ENCODE measurements around the gene SARS1.
"Not testable (repeated sequence)": the region's sequence is repeated elsewhere in the genome, so short reads cannot be mapped to it uniquely, and the experiment has no call there.

Gene SARS1, protein sequence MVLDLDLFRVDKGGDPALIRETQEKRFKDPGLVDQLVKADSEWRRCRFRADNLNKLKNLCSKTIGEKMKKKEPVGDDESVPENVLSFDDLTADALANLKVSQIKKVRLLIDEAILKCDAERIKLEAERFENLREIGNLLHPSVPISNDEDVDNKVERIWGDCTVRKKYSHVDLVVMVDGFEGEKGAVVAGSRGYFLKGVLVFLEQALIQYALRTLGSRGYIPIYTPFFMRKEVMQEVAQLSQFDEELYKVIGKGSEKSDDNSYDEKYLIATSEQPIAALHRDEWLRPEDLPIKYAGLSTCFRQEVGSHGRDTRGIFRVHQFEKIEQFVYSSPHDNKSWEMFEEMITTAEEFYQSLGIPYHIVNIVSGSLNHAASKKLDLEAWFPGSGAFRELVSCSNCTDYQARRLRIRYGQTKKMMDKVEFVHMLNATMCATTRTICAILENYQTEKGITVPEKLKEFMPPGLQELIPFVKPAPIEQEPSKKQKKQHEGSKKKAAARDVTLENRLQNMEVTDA

DNA sequence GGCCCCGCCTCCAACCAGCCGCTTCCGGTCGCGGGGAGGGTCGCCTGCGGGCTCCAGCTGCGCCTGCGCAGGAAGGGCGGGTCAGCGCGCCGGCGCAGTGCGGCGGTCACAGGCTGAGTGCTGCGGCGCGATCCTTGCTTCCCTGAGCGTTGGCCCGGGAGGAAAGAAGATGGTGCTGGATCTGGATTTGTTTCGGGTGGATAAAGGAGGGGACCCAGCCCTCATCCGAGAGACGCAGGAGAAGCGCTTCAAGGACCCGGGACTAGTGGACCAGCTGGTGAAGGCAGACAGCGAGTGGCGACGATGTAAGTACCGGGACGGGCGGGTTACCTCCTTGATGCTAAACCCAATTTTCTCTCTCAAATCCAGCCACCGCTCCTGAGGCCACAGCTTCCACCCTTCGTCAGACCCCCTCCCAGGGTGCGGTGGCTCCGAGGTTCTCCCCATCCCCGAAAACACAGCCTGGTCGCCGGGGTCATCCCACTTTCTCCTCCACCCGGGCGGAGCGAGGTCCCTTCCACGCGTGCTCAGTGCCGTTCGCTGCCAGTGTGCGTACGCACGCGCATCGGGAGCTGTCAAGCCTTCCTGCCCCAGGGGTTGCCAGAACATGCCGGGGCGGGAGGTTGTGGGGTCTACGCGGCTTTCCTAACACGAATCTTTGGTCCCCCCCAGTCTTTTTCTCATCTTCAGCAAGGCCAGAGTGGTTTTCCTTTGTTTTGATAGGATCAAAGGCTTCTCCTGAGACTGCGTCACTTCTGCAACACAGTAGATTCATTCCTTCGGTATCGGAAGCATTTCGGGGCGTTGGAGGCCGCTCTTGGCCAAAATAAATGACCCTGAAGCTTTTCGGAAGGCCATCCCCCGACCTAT lies at the start of gene SARS1:
Gene SARS1, plus strand, starts transcription at position 95 of the 870 bp plus-strand sequence. Its CDS starts 75 bp downstream, at position 170.
- DNase-seq, result peak; percentile 89

DNA sequence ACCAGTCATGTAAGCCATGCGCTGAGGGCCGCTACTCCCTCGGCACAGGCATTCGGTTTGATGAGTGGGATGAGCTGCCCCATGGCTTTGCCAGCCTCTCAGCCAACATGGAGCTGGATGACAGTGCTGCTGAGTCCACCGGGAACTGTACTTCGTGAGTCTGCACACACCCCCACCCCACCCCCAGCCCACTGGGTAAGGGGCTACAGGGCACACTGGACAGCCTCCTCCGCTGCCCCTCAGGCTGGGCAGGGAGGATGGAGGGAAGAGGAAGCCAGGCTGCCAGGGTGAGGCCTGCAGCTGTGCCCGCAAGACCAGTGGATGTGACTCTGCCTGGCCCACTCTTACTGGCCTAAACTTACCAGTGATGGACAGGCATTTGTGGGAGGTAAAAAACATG lies 49.2 kb upstream of the SARS1 start:
- DNase-seq, result no peak

DNA sequence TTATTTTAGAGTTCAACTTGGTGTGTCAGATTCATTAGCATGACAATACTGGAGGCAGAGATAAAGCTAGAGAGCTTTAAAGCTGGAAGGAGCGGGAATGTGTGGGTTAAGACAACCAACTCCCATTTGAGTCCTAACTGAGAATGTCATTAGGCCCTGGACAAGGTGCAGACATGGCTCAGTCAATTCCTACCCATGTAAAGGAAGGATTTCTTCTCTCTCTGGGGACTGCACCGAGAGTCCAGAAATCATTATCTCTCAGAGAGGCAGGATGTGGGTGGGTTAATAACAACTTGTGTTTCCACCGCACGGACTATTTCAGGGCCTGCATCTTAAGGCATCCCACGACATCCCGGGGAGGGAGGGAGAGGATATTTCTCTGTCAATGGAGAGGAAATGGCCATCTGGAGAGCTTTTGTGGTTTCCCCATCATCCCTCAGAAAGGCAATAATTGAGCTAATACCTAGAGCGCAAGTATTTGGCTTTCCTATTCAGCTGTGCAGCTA lies 46.7 kb upstream of the SARS1 start:
- peak; percentile 77 for DNase-seq

DNA sequence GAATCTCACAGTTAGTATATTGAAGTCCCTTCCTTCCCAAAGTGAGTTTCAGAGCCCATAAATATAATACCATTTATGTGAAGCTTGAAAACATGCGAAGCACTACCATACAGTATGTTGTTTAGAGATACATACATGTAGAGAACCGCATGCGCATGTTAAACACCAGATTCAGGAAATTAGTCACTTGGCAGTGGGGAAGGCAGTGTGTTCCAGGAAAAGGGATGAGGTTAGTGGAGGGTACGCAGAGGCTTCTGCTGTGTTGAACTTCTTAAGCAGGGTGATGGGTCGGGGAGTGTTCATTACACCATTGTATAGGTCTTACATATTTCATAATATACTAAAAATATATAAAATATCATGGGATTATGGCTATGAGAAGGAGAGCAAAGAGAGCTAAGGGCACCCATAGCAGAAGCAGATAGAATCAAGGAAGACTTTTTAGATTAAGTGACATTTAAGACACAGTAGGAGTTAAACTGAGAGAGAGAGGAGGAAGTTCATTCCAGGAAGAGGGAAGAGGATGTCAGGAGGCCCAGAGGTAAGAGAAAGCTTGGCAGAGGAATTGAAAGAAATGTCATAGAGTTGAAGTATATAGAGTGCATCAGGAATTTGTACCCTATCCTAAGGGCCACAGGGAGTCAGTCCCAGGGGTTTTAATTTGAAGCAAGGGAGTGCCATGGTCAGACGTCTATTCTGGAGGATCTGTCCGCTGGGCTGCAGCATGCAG lies 43.5 kb upstream of the SARS1 start:
- DNase-seq, result no peak

DNA sequence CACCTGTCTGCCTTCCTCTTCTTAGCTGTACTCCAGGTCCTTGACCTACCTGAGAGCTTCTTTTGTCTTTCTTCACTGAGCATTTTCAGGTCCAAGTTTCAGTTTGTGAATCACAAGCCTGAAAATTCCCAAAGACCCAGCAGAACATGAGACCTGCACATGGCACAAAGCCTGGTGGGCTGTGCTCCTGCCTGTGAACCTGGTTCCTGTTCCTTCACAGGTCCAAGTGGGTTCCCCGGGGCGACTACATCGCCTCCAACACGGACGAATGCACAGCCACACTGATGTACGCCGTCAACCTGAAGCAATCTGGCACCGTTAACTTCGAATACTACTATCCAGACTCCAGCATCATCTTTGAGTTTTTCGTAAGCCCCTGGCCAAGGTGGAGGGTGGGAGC lies 42.1 kb upstream of the SARS1 start:
- no peak for DNase-seq

DNA sequence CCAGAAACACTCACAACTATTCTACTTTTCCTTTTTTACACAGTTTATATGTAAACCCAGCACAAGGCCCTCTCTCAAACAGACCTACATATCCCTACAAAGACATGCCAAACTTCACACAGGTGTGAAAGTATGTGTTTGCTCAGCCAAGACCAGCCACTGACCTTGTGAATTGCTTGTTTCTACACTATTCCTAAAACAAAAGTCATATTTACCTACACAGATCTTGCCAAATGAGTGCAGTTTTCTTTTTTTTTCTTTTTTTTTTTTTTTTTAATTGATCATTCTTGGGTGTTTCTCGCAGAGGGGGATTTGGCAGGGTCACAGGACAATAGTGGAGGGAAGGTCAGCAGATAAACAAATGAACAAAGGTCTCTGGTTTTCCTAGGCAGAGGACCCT lies 37.4 kb upstream of the SARS1 start:
- not testable (repeated sequence) for DNase-seq

DNA sequence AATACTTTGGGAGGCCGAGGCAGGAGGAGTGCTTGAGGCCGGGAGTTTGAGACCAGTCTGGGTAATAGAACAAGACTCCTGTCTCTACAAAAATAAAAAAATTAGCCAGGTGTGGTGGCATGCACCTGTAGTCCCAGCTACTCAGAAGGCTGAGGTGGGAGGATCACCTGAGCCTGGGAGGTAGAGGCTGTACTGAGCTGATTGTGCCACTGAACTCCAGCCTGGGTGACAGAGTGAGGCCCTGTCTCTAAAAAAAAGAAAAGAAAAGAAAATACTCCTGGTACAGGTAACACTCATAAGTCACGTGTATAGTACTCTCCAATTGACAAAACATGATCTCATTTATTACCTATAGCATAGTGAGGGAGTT lies 33.0 kb upstream of the SARS1 start:
- not testable (repeated sequence) for DNase-seq

DNA sequence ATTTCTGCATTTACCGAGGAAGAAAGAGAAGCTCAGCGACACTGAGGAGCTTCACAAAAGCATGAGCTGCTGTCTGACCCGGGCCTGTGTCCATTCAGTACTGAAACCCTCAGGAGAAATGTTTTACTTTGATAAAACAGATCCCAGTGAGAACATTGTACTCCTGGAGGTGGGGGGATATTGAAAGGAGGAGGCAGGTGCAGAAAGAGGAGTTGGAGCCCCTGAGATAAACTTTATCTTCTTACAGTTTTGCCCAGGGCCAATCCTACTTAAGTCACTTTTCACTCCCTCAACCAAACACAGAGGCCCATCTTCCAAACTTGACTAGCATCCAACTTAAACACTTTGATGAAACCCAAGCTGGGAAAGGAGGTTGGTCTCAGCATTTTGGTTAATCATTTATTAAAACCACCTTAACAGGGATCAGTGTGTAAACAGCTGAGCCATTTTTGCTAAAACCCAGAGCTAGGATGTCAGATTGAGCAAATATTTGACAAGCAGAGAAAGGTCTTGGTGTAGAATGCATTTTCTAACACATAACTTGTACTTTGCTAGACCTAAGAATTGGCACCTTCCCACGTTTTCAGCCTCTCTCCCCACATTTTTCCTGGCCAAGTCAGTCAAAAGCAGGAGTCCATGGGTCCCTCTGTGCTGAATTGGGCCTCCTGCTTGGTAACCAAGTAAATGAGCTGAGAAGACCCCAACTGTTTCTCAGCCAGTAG lies 32.5 kb upstream of the SARS1 start:
- DNase-seq, result no peak

DNA sequence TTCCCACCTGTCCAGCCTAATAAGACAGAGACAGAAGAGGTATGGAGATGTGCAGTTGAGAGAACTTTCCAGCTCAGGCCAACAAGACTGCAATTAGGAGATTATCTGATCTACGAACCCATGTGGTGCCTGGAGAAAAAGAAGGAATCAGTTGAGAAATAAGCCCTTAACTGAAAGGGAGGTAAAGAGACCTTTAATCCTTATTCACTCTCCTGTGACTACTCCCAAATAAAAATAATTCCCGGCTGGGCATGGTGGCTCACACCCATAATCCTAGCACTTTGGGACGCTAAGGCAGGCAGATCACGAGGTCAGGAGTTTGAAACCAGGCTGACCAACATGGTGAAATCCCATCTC lies 31.9 kb upstream of the SARS1 start:
- DNase-seq, result no peak

DNA sequence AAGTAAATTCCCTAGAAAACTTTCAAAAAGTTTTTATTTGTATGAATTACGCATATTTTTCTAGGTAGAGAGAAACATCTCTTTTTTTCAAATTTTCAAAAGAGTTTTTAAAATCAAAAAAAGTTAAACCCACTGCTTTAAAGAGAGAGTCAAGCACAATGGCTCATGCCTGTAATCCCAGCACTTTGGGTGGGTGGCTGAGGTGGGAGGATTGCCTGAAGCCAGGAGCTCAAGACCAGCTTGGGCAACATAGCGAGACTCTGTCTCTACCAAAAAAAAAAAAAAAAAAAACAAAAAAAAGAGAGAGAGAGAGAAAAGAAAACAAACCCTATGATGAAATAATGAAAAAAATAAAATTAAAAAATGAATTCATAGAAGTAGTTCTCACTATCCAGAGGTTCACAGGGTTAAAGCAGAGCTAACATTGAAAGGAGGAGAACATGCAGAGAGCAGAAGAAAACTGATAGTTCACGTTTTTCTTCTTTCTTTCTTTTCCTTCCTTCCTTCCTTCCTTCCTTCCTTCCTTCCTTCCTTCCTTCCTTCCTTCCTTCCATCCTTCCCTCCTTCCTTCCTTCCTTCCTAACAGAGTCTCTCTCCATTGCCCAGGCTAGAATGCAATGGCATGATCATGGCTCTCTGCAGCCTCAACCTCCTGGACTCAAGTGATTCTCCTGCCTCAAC lies 30.5 kb upstream of the SARS1 start:
- DNase-seq, result no peak

DNA sequence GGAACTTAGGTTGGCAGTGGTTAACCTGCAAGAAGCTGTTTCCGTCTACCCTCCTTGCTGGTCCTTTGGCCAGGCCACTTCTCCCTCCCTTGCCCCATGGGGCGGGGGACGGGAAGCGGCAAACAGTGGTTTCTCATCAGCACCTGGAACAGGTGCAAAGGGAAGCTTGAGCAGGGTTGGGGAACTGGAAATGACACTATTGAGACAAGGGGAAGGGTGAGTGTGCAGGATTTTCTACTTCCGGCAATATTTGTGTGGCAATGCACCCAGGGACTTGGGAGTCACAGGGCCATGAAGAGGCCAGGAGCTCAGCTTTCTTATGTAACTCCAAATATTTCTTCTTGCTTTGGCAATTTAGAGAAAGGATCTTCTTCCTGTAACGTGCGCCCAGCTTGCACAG lies 29.0 kb upstream of the SARS1 start:
- no peak for DNase-seq

DNA sequence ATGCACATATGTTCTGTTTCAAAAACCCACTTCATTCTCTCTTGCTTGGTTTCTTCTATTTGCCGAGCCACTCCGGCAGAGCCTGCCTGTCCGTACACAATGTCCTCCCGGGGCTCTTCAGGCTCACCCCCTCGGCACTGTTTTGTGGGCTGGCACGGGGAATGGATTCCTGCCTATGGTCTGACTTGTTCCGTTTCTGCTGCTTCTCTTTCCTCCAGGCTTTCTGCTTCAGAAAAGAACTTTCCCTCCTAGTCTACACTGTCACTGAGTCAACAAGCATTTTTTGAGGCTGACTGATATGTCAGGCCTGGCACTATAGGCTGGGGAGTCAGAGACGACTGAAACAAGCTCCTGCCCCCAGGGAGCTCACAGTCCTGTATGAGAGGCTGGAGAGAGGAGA lies 28.4 kb upstream of the SARS1 start:
- DNase-seq, result no peak

DNA sequence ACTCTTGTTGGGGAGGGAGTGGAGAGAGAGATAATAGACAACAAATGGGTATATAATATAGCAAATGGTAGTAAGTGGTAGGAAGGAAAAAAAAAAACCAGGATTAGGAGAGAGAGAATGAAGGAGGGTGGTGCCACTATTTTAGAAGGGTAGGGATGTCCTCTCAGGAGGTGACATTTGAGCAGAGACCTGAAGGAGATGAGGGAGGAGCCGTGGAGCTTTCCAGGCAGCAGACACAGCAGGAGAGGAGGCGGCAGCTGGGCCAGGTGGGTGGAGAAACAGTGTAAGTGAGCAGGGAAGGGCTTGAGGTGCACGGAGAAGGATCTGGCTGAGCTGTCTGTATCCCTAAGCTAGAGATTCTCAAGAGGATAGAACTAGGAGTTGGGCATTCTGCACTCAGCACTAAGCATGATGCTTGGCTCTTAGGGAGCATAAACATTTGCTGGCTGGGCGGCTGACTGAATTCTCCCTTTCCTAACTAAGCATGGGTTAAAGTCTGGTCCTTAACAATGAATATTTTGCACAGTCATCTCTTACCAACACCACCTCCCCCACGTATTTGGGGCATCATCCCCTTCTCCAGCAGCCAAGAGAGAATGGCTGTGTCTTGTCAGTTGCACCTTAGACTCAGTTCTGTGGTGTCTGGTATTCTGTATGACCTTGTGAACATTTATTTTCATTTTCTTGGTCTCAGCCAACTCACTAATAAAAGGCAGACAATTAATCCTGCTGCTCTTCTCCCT lies 27.6 kb upstream of the SARS1 start:
- DNase-seq, result no peak

DNA sequence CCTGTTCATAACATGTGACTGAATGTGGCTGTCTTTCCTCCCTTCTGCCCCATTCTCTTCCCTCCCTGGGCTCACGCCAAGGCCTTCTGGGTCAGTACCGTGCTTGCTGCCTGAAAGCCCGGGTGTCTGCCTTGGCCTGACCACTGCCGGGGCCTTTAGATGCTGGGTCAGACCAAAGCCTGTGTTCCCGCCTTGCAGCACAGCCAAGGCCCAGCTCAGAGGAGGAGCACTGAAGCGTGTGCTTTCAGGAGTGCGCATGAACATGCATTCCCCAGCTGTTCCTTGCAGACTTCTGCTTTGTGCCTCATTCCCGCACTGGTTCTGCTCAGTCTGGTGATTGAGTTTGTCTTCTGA lies 27.0 kb upstream of the SARS1 start:
- DNase-seq, result no peak

DNA sequence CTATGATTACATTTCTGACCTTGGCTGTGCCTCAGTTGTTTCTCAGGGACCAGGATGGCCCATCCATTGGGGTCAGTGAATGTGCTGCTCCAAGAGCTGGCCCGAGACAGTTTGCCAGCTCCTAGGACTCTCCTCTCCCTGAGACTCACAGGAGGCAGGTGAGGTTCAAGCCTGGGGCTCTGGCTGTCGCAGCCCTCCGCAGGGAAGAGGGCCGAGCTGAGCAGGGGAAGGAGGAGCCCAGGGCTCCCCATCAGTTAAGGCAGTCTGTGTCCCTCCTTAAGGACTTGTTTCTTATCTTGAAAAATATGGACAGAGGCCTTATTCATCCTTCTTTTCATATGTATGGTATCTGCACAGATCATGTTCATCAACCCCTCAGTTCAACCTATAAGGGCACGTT lies 26.6 kb upstream of the SARS1 start:
- no peak for DNase-seq

DNA sequence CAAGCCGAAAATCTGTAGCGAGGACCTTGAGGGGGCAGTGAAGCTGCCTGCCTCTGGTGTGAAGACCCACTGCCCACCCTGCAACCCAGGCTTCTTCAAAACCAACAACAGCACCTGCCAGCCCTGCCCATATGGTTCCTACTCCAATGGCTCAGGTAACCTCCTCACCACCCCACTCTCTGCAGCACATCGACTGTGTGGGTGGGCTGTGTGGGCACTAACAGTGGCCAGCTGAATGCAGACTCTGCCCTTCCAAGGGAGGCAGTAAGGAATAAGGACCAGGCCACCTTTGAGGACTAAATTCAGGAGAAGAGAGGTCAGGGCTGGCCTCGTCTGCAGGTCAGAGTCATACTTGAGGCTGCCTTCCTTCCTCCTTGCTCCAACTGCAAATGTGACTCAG lies 25.5 kb upstream of the SARS1 start:
- no peak for DNase-seq

DNA sequence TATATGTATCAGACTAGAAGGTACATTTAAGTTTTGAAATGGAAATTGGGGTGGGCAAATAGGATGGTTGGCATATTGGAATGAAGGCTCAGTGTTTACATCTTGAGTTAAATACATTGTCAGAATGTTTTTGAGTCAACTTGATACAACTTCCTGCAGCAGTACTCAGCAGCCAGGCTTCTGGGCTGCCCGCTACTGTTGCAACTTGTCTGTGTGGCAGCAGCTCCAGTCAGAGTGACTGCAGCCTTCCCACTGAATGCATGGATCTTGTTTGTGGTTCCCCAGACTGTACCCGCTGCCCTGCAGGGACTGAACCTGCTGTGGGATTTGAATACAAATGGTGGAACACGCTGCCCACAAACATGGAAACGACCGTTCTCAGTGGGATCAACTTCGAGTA lies 24.9 kb upstream of the SARS1 start:
- DNase-seq, result no peak

DNA sequence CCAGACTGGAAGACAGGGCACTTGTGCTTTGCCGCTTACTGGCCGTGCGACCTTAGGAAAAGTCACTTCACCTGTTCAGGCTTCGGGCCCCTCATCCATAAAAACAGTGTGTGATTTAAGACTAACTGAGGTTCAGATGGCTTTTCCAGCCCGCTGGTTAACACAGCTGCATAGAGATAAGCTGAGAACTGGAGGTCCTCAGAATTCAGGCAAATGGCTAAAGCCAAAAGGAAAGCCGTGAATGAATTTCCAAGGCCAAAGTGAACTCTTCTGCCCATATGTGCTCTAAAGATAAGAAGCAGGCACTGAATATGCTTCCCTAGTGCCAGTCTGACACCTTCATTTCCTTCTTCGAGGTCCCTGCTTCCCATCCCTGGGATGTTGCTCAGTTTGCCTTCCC lies 23.5 kb upstream of the SARS1 start:
- DNase-seq, result no peak

DNA sequence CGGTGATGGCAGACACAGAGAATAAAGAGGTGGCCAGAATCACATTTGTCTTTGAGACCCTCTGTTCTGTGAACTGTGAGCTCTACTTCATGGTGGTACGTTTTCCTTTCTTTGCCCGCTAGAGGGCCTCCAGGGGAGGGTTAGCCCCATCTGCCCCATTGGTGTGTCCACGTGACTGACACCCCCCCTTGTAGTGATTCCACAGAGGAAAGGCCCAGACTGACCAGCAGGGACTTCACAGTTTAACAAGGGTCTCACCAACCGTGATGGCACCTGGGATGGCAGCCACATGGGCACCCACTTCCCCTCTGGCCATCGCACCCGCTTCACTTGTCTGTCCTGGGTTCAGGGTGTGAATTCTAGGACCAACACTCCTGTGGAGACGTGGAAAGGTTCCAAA lies 22.3 kb upstream of the SARS1 start:
- DNase-seq, result no peak

DNA sequence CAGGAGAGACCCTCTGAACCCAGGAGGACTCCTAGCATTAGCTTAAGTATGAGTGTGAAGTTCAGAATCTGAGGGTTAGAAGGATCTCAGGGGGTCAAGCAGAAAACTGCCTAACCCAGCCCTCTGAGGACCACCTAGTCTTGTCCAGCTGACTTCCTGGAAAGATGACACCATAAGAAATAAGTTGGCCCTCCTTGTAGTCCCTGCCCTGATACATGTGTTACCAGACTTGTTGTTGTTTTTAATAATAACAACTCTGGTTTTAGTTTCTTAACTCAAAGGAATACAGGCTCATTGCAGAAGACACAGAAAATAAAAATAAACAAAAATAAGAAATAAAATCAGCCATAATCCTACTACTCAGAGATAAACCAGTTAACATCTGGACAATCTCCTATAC lies 21.8 kb upstream of the SARS1 start:
- no peak for DNase-seq

DNA sequence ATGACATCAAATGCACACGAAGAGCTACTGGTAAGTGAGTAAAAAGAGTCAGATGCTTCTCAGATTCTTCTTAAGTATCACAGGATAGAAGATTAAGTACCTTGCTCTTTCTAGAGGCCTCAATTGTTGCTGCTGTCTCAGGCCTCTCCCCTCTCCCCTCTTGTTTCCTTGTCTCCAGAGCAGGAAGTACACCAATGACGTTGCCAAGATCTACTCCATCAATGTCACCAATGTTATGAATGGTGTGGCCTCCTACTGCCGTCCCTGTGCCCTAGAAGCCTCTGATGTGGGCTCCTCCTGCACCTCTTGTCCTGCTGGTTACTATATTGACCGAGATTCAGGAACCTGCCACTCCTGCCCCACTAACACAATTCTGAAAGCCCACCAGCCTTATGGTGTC lies 21.3 kb upstream of the SARS1 start:
- DNase-seq, result no peak

Measured in fibroblast of upper back skin (primary cell).